ENCODE measurements around the gene COX8C.

GRCh38 chr14:93301821-93302447 lies 45.0 kb upstream of the COX8C start:
- TF ChIP-seq CTCF (IDR thresholded peaks at IDR 0.05) (no peak), POLR2A (IDR thresholded peaks at IDR 0.05) (no peak)
